Skeletal muscle tissue (tissue), 4 donors: Measurements from ENCODE around the gene PRRC2B. TPM values are rescaled to one million over a fixed set of nuclear protein-coding genes. Genes with fewer than 3 reads are reported as not detected.

Experiments used
- H3K27ac ChIP-seq: one replicate; pipeline ENCODE4 v1.7.0; 2013; ENCODE audit warnings: mild to moderate bottlenecking, low read depth, low read length, inconsistent platforms
- H3K27me3 ChIP-seq, 3 donors: one replicate each; pipeline ENCODE4 v1.7.0; 2013; ENCODE audit warnings: low read length in 3 of 3; ENCODE audit not compliant: control insufficient read depth in 3 of 3, insufficient read depth in 3 of 3
- H3K36me3 ChIP-seq, 3 donors: one replicate each; pipeline ENCODE4 v1.7.0; 2013; ENCODE audit warnings: low read length in 3 of 3; ENCODE audit not compliant: control insufficient read depth in 3 of 3, insufficient read depth in 3 of 3
- H3K4me1 ChIP-seq, 3 donors: one replicate each; pipeline ENCODE4 v1.7.0; 2013; ENCODE audit warnings: low read length in 3 of 3, mild to moderate bottlenecking in 3 of 3; ENCODE audit not compliant: control insufficient read depth in 3 of 3, insufficient read depth in 3 of 3
- H3K4me3 ChIP-seq, 3 donors: one replicate each; pipeline ENCODE4 v1.7.0; 2013; ENCODE audit warnings: low read length in 3 of 3
- H3K9ac ChIP-seq, 3 donors: one replicate each; pipeline ENCODE4 v1.7.0; 2013; ENCODE audit warnings: low read length in 3 of 3, mild to moderate bottlenecking in 3 of 3, moderate library complexity in 2 of 3, low read depth in 1 of 3
- H3K9me3 ChIP-seq, 3 donors: one replicate each; pipeline ENCODE4 v1.7.0; 2013; ENCODE audit warnings: low read length in 3 of 3; ENCODE audit not compliant: control insufficient read depth in 3 of 3
- total RNA-seq: library from RNA; depleted of rRNA; stranded (reverse); fragments of >200 nt; gene quantifications from one replicate; pipeline ENCODE4 v1.2.3, GENCODE V29; 2014
- donor health status: Osteomylitis.

Gene PRRC2B
- total RNA-seq, 1 donor from 2014 or later, result 68.4 TPM

DNA sequence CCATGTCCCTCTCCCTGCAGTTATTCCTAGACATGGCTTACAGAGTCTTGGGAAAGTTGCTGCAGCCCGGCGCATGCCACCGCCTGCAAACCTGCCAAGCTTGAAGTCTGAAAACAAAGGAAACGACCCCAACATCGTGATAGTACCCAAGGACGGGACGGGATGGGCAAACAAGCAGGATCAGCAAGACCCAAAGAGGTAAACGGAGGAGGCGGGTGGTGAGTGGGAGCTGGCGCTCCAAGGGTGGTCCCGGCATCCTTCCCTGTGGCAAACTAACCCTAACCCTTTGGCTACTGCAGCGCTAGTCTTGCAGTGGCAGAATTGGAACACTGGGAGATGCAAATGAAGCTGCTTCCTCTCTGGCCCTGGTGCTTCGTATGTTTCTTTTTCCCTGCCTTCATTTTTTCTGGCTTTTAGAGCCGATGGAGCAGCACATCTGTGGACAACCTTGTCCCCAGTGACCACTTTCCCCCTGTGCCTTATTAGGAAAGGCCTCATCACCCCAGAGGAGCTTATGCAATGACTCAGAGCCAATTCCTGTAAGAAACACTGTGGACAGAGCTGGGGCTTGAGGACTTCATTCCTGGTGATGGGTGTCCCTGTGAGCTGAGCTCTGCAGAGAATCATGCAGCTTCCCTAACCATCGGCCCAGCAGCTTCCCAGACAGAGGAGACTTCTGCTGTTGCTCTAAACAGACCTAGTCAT lies 38.9 kb downstream of the PRRC2B start:
- peaks cover 31 to 42% (median 34%) of the 10 kb centered on the region in 3 donors for H3K36me3 ChIP-seq
- H3K4me3 ChIP-seq, result no peak overlapping the region
- H3K27ac ChIP-seq, result no peak overlapping the region
- no peak overlapping the region for H3K9ac ChIP-seq
- peaks cover 15 to 31% (median 27%) of the 10 kb centered on the region in 3 donors for H3K4me1 ChIP-seq
- H3K9me3 ChIP-seq, result no peaks in the 10 kb centered on the region
- H3K27me3 ChIP-seq, result no peaks in the 10 kb centered on the region

DNA sequence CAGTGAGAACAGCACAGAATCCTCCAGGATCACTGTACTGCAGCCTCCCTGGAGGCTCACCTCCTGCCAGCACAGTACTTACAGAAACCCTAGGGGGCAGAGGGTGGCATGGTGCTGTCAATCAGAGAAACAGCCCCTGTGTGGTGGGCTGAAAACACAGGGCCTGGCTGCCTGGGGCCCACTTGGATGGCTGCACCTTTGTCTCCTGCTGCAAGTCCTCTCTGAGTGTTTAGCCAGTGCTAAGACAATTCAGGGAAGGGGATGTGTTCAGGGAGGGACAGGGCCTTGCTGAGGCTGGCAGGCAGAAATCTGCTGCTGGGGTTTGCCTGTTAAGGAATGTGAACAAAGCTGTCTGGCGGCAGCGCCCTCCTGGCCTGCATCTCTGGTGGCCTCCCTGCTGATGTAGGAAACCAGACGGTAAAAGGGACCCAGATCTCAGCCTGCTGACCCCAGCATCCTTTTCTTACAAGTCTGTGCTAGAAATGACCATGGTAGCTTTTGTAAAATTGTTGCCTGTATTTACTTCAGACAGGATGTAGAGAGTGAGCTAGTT lies 39.5 kb downstream of the PRRC2B start:
- Histone ChIP-seq H3K36me3 (peaks cover 36 to 48% (median 40%) of the 10 kb centered on the region in 3 donors), H3K27ac (no peak overlapping the region), H3K4me3 (no peak overlapping the region), H3K9me3 (no peaks in the 10 kb centered on the region), H3K4me1 (peaks cover 15 to 31% (median 27%) of the 10 kb centered on the region in 3 donors), H3K27me3 (no peaks in the 10 kb centered on the region), H3K9ac (no peak overlapping the region)

DNA sequence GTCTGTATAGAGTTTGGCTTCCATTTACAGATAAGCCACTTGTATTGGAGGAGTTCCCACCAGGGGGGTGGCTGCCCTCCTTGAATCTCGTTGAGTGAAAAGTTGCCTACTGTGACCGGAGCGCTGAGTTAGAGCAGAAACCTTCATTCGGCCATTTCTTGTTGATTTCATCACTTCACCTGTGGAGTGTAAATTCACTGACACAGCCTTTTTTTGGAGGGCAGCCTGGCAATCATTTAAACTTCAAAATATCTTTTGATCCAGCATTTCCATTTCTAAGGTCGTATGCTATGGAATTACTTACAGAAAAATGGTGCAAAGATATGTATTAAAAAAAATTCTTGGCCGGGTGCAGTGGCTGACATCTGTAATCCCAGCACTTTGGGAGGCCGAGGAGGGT lies 40.8 kb downstream of the PRRC2B start:
- no peaks in the 10 kb centered on the region for H3K9me3 ChIP-seq
- H3K9ac ChIP-seq, result no peak overlapping the region
- H3K36me3 ChIP-seq, result peaks cover 49 to 60% (median 53%) of the 10 kb centered on the region in 3 donors
- no peak overlapping the region for H3K4me3 ChIP-seq
- H3K27me3 ChIP-seq, result no peaks in the 10 kb centered on the region
- peaks cover 15 to 21% (median 19%) of the 10 kb centered on the region in 3 donors for H3K4me1 ChIP-seq
- no peak overlapping the region for H3K27ac ChIP-seq

DNA sequence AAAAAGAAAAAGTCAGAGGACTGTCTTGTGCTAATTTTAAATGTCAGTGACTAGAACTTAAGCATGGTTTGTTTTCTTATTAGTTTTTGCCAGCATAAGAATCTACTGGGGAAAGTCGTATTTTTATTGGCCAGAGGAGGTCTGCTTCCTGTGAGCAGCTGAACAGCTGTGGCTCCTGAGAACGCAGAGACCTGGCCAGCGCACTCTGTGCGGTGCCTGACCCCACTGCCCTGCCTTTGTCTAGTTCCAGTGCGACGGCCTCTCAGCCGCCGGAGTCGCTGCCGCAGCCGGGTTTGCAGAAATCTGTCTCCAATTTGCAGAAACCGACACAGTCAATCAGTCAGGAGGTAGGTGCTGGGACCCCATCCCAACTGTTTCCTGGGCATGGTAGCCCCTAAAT lies 42.5 kb downstream of the PRRC2B start:
- H3K27ac ChIP-seq, result no peak overlapping the region
- H3K36me3 ChIP-seq, result peaks cover 56 to 65% (median 58%) of the 10 kb centered on the region in 3 donors
- H3K27me3 ChIP-seq, result no peaks in the 10 kb centered on the region
- peaks cover 15 to 19% (median 18%) of the 10 kb centered on the region in 3 donors for H3K4me1 ChIP-seq
- no peak overlapping the region for H3K4me3 ChIP-seq
- no peaks in the 10 kb centered on the region for H3K9me3 ChIP-seq
- no peak overlapping the region for H3K9ac ChIP-seq

DNA sequence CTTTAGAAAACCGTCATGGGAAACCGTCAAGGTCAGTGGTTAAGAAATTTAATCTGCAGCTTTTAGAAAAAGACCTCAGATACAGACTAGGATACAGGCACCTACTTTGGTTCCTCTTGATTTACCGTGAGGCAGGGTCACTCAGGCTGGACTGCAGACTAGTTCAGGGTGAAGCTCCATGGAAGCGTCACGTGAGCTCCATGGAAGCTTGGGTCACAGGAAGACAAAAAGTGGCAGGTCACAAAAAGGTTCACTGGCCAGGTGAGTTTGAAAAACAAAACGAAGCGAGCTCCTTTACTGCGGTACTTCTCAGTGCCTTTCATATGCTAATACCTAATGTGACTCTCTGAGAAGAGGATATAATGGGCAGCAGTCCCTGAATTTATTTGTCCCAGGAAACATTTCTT lies 43.0 kb downstream of the PRRC2B start:
- no peaks in the 10 kb centered on the region for H3K27me3 ChIP-seq
- H3K9me3 ChIP-seq, result no peaks in the 10 kb centered on the region
- H3K36me3 ChIP-seq, result peaks cover 56 to 69% (median 57%) of the 10 kb centered on the region in 3 donors
- no peak overlapping the region for H3K9ac ChIP-seq
- no peak overlapping the region for H3K27ac ChIP-seq
- H3K4me1 ChIP-seq, result peaks cover 15 to 19% (median 18%) of the 10 kb centered on the region in 3 donors
- no peak overlapping the region for H3K4me3 ChIP-seq

DNA sequence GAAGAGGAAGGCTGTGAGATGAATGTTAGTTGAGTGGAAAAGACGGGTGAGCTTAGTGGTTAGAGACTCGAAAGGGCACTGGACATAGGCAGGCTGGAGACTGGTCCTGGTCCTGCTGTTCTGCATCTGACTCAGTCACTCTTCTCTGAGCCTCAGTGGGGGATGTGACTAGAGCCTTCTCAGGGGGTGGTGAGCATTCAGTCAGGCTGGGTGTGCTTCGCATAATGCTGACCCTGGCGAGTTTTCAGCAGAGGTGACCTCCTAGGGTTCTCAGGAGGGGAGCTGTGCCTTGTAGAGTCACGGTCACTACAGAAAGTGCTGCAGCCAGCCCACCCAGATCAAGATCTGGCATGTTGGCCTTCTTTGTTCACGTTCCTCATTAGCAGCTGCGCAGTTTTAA lies 44.3 kb downstream of the PRRC2B start:
- Histone ChIP-seq H3K27me3 (no peaks in the 10 kb centered on the region), H3K4me1 (peaks cover 6 to 14% (median 9%) of the 10 kb centered on the region in 3 donors), H3K4me3 (no peak overlapping the region), H3K9me3 (no peaks in the 10 kb centered on the region), H3K36me3 (peaks cover 45 to 62% (median 46%) of the 10 kb centered on the region in 3 donors), H3K9ac (no peak overlapping the region), H3K27ac (no peak overlapping the region)

DNA sequence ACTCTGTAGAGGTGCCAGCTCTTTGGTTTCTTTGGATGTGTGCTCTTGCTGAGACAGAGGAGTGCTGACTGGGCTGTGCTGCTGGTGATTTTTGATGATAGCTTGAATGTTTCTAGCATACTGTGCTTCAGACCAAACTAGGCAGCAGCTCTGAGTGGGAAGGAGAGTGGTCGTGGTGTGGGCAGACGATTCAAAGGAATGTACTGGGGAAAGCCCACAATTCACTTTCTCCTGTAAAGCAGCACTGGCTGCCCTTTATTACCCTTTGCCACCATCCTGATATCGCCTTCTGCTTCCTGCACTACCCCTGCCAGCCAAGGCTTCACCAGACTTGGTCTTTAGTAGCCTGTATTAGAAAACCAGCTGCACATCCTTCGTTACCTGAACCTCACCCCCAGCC lies 45.3 kb downstream of the PRRC2B start:
- Histone ChIP-seq H3K4me1 (peaks cover 2 to 11% (median 5%) of the 10 kb centered on the region in 3 donors), H3K4me3 (no peak overlapping the region), H3K27me3 (no peaks in the 10 kb centered on the region), H3K27ac (no peak overlapping the region), H3K36me3 (peaks cover 44 to 60% (median 47%) of the 10 kb centered on the region in 3 donors), H3K9ac (no peak overlapping the region), H3K9me3 (no peaks in the 10 kb centered on the region)

DNA sequence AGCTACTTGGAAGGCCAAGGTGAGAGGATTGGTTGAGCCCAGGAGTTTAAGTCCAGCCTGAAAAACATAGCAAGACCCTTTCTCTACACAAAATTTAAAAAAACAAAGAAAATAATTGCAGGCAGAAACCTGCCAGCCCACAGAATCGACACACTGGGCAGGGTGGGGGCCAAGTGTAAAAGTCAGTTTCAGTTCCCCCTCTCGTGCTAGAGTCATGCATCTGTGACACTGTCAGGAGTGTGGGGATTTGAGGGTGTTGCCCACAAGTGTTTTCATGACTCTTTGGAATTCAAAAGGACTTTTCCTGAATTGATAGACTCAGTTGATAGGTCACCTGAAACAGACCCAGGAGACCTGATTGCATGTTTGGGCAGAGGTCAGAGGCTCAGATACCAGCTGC lies 47.6 kb downstream of the PRRC2B start:
- Histone ChIP-seq H3K4me3 (no peak overlapping the region), H3K9me3 (no peaks in the 10 kb centered on the region), H3K9ac (no peak overlapping the region), H3K27me3 (no peaks in the 10 kb centered on the region), H3K4me1 (peaks cover 0 to 4% (median 3%) of the 10 kb centered on the region in 3 donors), H3K36me3 (peaks cover 60 to 71% (median 62%) of the 10 kb centered on the region in 3 donors), H3K27ac (no peak overlapping the region)

DNA sequence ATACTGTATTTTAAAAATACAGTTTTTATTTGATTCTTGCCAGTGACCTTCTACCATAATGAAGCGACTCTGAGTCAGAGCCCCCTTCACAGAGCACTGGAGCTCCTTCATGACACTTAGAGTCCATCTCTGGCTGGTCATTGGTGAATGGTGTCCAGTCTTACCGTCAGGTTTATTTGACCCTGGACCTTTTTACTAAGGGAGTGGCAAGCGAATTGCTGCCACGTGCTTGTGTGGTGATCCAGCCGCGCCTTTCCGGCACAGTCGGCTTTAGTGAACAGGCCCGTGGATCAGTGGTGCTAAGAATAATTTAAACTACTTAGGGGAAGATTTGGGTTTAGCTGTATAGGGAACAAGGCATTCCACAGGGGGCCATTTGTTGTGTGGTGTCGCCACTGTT lies 48.5 kb downstream of the PRRC2B start:
- no peaks in the 10 kb centered on the region for H3K4me1 ChIP-seq
- H3K36me3 ChIP-seq, result peaks cover 61 to 73% (median 63%) of the 10 kb centered on the region in 3 donors
- H3K9me3 ChIP-seq, result no peaks in the 10 kb centered on the region
- H3K4me3 ChIP-seq, result no peak overlapping the region
- H3K9ac ChIP-seq, result no peak overlapping the region
- H3K27ac ChIP-seq, result no peak overlapping the region
- no peaks in the 10 kb centered on the region for H3K27me3 ChIP-seq

DNA sequence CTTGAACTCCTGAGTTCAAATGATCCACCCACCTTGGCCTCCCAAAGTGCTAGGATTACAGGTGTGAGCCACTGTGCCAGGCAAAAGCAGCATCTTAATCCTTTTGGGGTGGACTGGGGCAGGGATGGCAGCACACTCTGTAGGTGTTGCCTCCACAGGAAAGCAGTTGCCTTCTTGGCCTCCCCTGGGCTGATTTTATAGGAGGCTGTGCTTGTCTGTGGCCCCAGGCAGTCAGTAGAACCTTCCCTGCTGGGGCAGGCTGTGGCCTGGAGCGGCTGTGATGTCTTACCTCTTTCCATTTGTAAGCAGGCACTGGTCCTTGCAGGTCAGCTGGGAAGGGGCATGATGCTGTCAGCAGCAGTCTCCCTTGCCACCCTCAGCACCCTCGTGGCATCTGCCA lies 49.8 kb downstream of the PRRC2B start:
- H3K27me3 ChIP-seq, result no peaks in the 10 kb centered on the region
- no peak overlapping the region for H3K9ac ChIP-seq
- H3K4me3 ChIP-seq, result no peak overlapping the region
- no peaks in the 10 kb centered on the region for H3K9me3 ChIP-seq
- H3K27ac ChIP-seq, result no peak overlapping the region
- no peaks in the 10 kb centered on the region for H3K4me1 ChIP-seq
- H3K36me3 ChIP-seq, result peaks cover 58 to 70% (median 61%) of the 10 kb centered on the region in 3 donors
